NCI-H1048 (cell line): ENCODE results near the gene TRPT1.

Experiments used
- DNase-seq: peaks from one replicate; lab custom pipeline; 2025; lab: John Stamatoyannopoulos, UW

Gene TRPT1

DNA sequence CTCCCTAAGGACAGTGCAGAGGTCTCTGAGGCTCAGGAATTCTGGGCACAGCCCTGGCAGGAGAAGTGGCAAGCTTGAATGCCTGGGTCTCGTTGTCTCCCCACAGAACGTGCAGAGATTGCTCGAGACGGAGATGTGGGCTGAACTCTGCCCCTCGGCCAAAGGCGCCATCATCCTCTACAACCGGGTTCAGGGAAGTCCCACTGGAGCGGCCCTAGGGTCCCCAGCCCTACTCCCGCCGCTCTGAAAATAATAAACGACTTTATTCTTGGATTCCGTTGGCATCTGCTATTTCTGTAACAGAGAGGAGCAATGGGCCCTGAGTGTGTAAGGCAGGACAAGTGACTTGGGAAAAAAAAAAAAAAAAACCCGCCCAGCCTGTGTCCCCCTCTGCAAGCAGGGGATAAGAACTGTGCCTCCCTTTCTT is 3.8 kb upstream of the TRPT1 start:
- DNase-seq, result no peak

DNA sequence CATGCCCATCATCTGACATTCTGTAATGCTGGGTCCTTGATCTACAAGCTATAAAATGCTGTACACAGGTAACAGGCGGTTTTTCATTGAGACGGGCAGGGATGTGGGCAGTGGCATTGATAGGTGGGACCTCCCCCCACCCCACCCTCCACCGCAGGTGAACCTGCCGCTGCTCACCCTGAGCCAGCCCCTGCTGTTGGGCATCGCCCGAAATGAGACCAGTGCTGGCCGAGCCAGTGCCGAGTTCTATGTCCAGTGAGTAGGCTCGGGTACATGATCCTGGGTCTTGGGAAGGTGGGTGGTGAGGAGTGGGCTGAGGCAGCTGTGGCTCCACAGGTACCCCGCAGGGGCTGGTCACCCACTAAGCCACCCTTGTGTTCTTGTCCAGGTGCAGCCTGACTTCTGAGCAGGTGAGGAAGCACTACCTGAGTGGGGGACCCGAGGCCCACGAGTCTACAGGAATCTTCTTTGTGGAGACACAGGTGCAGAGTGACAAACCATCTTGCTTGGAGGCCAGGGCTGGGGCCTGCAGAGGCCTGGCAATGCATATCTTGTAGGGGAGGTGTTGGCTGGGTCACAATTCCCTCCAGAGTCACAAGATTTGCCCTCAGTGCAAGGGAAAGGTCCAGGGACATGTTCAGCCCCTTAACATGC is 3.2 kb upstream of the TRPT1 start:
- no peak for DNase-seq

DNA sequence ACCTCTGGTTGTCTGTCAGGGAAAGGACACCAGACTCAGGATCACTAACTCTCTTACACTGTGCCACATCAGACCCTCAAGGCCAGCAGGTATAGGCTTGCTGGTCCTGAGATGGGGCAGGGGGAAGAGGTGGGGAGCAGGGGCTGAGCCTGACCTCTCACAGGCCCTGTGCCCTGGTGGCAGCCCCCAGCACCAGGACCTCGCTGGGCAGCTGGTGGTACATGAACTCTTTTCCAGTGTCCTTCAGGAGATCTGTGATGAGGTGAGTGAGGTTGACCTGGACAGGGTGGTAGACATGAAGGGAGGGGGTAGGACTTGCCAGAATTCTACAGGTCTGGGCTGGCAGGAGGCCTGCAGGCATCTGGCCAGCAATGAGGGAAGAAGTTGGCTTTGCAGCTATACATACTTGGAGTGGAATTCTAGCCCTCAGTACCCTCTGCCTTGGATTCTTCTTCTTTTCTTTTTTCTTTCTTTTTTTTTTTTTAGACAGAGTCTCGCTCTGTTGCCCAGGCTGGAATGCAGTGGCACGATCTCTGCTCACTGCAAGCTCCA is 1.5 kb upstream of the TRPT1 start:
- DNase-seq, result no peak

DNA sequence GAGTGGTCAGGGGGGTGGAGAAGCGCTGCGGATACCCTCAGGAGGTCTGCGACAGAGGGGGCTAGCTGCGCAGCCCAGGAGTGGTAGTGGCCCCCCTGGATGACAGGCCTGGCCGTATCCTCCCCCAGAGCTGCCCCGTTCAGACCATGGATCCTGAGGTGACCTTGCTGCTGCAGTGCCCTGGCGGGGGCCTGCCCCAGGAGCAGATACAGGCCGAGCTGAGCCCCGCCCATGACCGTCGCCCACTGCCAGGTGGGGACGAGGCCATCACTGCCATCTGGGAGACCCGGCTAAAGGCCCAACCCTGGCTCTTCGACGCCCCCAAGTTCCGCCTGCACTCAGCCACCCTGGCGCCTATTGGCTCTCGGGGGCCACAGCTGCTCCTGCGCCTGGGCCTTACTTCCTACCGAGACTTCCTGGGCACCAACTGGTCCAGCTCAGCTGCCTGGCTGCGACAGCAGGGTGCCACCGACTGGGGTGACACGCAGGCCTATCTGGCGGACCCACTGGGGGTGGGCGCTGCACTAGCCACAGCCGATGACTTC is 593 bp upstream of the TRPT1 start:
- DNase-seq, result no peak

DNA sequence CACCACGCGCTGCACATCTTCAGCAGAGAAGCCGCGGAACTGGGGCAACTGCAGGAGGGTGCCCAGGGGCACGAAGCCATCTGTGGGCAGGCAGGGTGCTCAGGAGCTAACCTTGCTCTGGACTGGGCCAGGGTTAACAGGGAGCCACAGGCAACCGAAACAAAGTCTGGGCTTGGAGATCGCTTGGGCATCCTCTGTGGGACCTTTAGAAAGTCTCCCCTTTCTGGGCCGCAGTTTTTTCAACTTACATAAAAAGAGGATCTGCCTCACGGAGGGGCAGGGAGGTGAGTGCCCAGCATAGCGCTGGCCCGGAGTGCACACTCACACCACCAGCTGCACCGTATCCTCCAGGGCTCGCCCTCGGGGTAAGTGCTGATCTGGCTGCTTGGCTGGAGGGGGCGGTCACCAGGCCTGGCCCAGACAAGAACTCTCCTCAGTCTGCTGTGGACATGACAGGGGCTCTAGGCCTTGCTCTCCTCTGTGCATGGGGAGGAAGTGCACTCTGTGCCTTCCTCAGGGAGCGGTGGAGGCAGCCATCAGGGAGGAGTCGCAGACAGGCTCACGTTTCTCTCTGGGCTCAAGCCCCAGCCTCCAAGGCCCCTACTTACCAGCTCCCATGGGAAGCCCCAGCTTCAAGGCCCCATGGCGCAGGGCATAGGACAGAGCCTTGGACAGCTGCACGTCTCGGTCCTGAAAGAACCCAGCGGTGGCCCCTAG is 937 bp downstream of the TRPT1 start:
- no peak for DNase-seq

DNA sequence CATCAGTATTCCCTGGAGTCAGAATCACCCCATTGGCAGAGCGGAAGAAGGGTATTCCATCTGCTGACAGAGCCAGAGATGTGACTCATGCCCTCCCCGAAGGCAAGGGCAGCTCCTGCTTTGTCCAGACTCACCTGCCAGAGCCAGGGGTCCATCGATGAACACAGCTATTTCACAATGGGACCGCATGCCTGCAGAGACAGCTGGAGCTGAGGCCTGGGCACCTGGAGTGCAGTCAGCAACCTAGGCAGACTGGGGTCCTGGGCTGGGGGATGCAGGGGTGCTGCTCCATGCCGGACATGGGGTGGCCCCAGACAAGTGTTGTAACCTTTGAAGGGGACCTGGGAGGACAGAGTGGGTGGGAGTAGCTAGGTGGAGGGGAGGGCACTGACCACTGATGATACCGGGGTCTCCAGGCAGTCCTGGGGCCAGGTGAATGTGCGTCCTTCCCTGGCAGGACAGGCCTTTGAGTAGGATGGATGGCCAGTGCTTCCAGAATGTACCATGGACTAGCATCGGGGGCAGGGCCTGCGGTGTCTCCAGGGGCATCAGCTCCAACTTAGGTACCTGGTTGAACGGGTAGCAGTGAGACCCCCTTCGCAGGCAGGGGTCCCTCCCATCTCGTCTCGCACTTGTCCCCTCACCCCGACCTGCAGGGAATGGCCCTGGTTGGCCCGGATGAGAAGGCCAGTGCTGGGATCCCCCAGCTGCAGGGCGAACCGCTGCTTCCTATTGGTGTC is 1.7 kb downstream of the TRPT1 start:
- DNase-seq, result no peak

DNA sequence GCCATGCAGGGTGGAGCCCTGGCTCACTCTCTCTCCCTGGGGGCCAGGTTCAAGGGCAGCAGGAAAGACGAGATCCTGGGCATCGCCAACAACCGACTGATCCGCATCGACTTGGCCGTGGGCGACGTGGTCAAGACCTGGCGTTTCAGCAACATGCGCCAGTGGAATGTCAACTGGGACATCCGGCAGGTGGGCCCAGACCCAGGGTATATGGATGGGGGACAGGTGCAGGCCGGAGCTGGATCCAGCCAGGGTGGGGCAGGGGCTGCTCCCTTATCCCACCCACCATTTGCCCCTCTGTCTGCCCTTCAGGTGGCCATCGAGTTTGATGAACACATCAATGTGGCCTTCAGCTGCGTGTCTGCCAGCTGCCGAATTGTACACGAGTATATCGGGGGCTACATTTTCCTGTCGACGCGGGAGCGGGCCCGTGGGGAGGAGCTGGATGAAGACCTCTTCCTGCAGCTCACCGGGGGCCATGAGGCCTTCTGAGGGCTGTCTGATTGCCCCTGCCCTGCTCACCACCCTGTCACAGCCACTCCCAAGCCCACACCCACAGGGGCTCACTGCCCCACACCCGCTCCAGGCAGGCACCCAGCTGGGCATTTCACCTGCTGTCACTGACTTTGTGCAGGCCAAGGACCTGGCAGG is 2.9 kb downstream of the TRPT1 start:
- no peak for DNase-seq

DNA sequence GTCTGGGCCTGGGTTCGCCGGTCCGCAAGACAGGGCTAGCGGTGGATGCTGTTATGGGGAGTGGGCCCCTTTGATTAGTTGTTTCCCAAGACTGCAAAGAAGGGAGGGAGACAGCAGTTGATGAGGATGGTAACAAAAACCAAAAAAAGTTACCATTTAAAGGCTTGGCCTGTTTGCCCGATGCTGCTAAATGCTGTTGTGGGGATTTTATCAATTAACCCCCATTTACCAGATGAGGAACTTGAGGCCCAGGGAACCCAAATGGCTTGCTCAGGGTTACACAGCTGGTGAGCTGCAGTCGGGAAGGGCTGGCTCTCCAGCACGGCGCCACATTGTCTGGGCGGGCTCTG is 3.4 kb downstream of the TRPT1 start:
- DNase-seq, result no peak

DNA sequence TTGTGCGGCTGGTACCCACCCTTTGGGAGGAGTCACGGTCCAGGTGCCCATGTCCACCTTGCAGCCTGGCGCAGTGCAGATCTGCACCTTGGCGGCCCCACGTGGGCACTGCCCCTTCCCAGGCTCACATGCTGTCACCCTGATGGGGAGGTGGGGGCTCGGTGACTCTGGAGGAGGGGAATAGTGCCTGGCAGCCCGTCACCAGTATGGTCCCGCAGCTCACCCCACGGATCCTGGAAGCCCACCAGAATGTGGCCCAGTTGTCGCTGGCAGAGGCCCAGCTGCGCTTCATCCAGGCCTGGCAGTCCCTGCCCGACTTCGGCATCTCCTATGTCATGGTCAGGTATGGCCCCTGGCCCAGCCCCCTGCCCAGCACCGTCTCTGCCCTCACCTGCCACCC is 5.2 kb downstream of the TRPT1 start:
- no peak for DNase-seq

DNA sequence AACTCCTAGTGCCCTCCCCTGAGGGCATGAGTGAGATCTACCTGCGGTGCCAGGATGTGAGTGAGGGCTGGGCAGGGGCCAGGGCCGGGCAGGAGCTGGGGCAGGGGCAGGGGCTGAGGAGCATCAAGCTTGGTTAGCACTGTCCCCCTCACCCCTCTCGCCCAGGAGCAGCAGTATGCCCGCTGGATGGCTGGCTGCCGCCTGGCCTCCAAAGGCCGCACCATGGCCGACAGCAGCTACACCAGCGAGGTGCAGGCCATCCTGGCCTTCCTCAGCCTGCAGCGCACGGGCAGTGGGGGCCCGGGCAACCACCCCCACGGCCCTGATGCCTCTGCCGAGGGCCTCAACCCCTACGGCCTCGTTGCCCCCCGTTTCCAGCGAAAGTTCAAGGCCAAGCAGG is 5.7 kb downstream of the TRPT1 start:
- no peak for DNase-seq

DNA sequence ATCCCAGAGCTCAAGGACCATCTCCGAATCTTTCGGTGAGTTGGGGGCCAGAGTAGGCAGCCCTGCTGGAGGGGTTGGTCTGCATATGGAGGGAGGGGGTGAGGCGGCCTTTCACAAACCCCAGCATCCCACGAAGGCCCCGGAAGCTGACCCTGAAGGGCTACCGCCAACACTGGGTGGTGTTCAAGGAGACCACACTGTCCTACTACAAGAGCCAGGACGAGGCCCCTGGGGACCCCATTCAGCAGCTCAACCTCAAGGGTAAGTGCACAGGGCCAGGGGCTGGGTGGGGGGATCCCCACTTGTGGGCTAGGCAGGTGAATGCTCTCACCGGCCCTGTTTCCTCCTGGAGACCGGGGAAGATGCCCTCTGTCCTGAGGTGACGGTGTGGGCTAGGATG is 6.2 kb downstream of the TRPT1 start:
- no peak for DNase-seq

DNA sequence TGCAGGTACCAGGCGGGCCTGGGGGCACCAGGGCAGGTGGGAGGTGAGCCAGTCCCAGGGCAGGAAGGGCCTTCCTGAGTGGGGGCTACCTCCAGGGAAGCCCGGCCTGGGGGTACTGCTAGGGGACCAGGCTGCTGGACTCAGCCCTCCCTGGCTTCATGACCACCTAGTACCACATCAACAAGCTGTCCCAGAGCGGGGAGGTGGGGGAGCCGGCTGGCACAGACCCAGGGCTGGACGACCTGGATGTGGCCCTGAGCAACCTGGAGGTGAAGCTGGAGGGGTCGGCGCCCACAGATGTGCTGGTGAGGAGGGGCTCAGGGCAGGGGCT is 6.7 kb downstream of the TRPT1 start:
- DNase-seq, result no peak

DNA sequence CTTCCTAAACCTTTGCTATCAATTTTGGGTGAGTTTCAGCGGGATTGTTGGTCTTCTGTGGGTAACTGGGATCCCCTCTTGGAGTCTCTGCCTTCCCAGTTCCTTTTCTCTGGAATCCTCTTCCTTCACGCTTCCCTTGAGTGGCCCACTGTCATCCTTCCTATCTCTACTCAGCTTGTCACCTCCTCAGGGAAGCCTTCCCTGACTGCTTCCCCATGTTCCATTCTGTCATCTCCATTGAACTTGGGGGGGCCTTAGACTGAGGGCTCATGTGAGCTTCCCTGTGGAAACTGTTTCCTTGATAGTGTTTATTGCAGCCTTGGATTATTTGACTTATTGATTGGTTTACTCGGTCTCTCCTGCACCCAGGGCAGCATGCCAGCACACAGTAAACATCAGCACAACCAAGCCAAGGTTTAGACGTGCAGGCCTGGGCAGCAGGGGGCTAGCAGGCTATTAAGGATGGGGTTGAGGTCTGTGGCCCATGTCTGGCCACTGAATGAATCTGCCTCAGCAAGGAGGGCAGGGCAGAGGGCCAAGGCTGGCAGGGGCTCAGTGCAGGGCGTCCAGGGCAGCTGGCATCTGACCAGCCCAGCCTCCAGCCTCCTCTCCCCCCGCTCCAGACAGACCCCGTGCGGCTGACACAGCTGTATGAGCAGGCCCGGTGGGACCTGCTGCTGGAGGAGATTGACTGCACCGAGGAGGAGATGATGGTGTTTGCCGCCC is 7.2 kb downstream of the TRPT1 start:
- no peak for DNase-seq

DNA sequence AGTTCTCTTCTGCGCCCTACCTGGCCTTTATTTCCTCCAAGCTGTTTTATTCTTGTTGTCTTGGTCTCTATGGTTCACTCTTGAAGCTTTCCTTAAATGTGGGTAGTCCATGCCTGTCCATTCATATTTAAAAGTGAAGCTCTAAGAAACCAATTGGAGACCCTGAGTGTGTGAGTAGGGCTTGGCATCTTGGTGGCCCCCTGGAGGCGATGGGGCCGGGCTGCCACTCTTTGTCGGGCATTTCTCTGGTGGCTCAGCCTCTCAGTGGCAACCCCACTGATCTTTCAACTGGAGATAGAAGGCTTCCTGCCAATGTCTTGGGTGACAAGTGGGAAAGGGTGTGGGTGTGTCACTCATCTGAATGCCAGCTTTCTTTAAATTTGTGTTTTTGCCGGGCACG is 9.1 kb downstream of the TRPT1 start:
- no peak for DNase-seq

DNA sequence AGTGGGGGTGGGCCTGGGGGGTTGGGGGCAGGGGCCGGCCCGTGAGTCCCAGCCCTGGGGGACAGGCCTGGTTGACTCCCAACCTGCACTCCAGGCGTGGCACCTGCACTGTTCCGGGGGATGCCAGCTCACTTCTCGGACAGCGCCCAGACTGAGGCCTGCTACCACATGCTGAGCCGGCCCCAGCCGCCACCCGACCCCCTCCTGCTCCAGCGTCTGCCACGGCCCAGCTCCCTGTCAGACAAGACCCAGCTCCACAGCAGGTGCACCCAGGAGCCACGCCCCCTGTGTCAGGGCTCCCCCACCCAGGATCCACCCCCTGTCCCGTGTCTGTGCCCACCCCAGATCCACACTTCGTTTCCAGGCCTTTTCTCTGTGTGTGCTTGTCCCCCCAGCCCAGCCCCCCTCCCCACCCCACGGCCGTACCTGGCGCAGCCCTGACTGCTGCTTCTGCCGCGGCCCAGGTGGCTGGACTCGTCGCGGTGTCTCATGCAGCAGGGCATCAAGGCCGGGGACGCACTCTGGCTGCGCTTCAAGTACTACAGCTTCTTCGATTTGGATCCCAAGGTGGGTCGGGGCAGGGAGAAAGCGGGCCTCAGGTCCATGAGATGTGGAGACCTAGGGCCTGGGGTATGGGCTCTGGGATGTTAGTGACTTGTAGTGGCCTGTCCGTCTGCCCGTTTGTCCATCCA is 14.7 kb downstream of the TRPT1 start:
- no peak for DNase-seq

DNA sequence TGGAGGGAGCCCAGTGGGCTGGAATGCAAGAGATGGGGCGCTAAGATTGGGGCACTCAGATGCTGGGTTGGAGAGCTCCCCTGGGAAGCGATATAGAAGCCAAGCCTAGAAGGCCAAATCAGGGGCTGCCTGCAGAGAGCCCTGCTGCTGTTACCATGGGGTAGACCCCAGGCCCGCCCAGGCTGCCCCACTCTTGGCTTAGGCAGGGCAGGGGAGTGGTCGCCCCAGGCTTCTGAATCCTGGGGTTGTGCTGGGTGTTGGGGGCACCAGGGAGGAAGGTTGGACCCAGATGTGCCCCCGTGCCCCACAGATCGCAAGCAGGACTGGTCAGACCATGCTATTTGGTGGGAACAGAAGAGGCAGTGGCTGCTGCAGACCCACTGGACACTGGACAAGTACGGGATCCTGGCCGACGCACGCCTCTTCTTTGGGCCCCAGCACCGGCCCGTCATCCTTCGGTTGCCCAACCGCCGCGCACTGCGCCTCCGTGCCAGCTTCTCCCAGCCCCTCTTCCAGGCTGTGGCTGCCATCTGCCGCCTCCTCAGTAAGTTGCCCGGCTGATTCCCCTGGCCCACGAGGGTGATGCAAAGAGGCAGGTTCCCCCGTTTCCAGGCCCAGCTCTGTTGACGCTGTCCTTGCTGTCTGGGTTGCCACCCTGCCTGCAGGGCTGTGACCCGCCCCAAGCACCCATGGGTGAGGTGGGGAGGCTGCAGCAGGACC is 15.5 kb downstream of the TRPT1 start:
- DNase-seq, result no peak

DNA sequence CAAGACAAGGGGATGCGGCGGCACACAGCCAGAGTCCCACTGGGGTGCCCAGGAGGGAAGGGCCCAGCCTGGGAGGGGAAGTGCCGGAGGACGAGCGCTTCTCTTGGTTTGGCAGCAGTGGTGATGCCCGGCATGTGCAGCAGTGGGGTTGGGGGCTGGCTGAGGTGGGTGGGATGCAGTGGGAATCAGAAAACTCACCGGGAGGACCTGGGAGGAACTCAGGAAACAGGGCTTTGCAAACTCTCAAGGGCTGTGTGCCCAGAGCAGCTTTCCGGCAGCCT is 16.5 kb downstream of the TRPT1 start:
- no peak for DNase-seq

DNA sequence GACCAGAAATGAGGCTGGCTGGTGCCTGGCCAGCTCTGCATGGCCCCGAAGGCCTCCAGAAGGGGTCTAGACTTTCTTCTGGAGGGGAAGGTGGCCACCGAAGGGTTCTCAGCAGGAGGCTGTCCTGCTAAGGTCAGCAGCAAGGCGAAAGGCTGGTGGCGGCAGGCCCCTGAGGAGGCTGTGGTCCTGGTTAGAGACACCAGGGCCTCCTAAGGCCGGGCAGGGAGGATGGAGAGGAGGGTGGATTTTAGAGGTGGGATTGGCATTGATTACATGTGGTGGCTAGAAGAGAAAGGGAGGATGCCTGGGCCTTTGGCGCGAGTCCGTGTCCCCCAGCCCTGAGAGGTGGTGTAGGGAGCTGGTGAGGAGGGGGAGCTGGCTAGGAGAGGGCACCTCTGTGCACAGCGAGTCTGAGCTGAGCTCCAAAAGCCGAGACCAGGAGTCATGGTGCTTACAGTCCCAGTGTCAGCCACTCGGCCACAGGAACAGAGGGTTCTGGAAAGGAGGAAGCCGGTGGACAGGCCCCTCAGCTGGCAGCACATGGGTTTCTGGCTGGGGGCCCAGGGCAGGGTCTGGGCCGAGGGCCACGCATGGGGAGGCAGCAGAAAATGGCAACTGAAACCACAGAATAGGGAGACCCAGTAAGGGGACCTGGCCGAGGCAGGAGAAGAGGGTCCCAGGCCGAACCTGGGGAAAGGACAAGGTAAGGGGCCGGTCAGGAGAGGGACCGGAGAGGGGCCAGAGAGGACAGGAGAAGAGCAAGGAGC is 17.0 kb downstream of the TRPT1 start:
- no peak for DNase-seq

DNA sequence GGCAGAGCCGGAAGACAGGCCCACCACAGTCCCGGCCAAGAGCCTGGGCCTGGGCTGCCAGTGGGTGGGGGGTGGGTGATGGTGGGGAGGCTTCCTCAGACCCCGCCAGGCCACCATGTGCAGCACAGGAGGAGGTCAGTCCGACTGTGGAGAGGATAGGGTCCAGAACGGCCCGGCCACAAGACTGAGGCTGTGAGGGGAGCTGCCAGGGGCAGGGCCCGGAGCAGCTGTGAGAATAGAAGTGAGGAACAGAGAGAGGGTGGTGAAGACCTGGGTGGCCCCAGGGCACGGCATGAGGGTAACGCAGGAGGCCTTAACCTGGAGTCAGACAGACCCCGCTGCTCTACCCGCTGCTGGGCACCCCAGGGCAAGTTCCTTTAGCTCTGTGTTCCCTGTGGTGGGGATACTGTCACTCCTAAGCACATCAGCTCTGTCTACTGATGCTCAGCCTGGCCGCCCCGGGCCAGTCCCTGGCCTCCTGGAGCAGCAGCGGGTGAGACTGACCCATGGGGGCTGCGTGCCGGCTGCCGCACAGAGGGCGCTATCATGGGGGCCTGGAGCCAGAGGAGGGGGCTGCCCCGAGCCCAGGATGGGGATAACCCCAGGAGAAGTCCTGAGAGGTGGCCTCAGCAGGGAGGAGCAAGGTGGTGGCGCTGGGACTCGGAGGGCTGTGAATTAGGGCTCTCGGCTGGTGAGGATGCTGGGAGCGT is 17.7 kb downstream of the TRPT1 start:
- no peak for DNase-seq
